HCT116 (cell line): ENCODE results near the gene DOCK4. TPM values are rescaled to one million over a fixed set of nuclear protein-coding genes. Genes with fewer than 3 reads are reported as not detected.

Experiments used
- ATAC-seq: fragments of 200-7000 bp; cut with Tn5 transposase; 2 replicates; pipeline ENCODE4 v1.9.1; 2020; ENCODE audit warnings: mild to moderate bottlenecking, moderate library complexity
- BruUV-seq: library from RNA; stranded (reverse); fragments of 400-500 nt; replicated peaks from 2 replicates; lab custom pipeline; 2021; lab: Mats Ljungman, UMichigan
- CTCF ChIA-PET: fragments of 300-600 bp; sonication (Branson Sonifier 250); formaldehyde crosslinking; loops from one replicate; lab custom pipeline; 2021; ENCODE audit warnings: antibody characterized with exemption; lab: Charles Lee
- POLR2A ChIA-PET: fragments of 300-600, 350-600 bp; sonication (Branson Sonifier 250); formaldehyde crosslinking; loops from one replicate; lab custom pipeline; 2021; ENCODE audit warnings: antibody characterized with exemption; lab: Charles Lee
- RAD21 ChIA-PET, 2 experiments: fragments of 300-600 bp; sonication (Branson Sonifier 250); formaldehyde crosslinking; loops; one replicate each; lab custom pipeline; 2023; ENCODE audit warnings: low total read pairs in 2 of 2; ENCODE audit not compliant: uncharacterized antibody in 2 of 2, unreplicated experiment in 2 of 2, low non-redundant PET in 1 of 2; lab: Charles Lee
- DNase-seq: peaks from one replicate; pipeline ENCODE4 v3.0.0-alpha.2; 2010; ENCODE audit warnings: low read depth, low spot score
- H2AFZ ChIP-seq: fragments of 200-600 bp; shearing (Covaris generic), sonication (generic); 2 replicates; pipeline ENCODE4 v1.6.1; 2017; ENCODE audit warnings: low read depth, mixed run types, mixed read lengths, antibody characterized with exemption, low read length; ENCODE audit not compliant: poor library complexity, severe bottlenecking
- H3K27ac ChIP-seq: 2 replicates; pipeline ENCODE4 v1.5.1; 2012; ENCODE audit warnings: low read depth, low read length
- H3K27me3 ChIP-seq: fragments of 200-600 bp; sonication (generic); 2 replicates; pipeline ENCODE4 v1.6.1; 2016; ENCODE audit warnings: mixed run types, low read length, mixed read lengths; ENCODE audit not compliant: insufficient read depth
- H3K36me3 ChIP-seq, 2 experiments: fragments of 200-500 bp in 1 of 2; fragments of 200-600 bp in 1 of 2; sonication (Bioruptor generic) in 1 of 2; sonication (generic) in 1 of 2; 2 replicates each; pipeline versions ENCODE4 v1.5.1 to v1.6.1; 2014 to 2016; ENCODE audit warnings: low read length in 2 of 2, inconsistent platforms in 1 of 2, mixed read lengths in 1 of 2, mixed run types in 1 of 2; ENCODE audit not compliant: insufficient read depth in 2 of 2, control insufficient read depth in 1 of 2
- H3K4me1 ChIP-seq, 2 experiments: fragments of 200-600 bp in 1 of 2; sonication (generic) in 1 of 2; 2 replicates each; pipeline versions ENCODE4 v1.5.1 to v1.6.1; 2012 to 2017; ENCODE audit warnings: low read length in 2 of 2, inconsistent platforms in 1 of 2, mild to moderate bottlenecking in 1 of 2, mixed read lengths in 1 of 2, mixed run types in 1 of 2, moderate library complexity in 1 of 2; ENCODE audit not compliant: insufficient read depth in 2 of 2, control insufficient read depth in 1 of 2
- H3K4me2 ChIP-seq: fragments of 200-600 bp; sonication (generic); 2 replicates; pipeline ENCODE4 v1.6.1; 2017; ENCODE audit warnings: mixed run types, low read length, mixed read lengths
- H3K4me3 ChIP-seq, 2 experiments: fragments of 200-600 bp in 1 of 2; sonication (generic) in 1 of 2; replicated peaks in 1 of 2; 2 replicates each; pipeline ENCODE4 v1.5.1; 2011 to 2016; ENCODE audit warnings: low read length in 2 of 2, control low read depth in 1 of 2, low read depth in 1 of 2, mild to moderate bottlenecking in 1 of 2, mixed read lengths in 1 of 2, mixed run types in 1 of 2
- H3K79me2 ChIP-seq: fragments of 200-600 bp; sonication (generic); 2 replicates; pipeline ENCODE4 v1.6.1; 2017; ENCODE audit warnings: mild to moderate bottlenecking, mixed run types, low read length, moderate library complexity, mixed read lengths; ENCODE audit not compliant: insufficient read depth
- H3K9ac ChIP-seq: fragments of 200-600 bp; sonication (generic); 2 replicates; pipeline ENCODE4 v1.6.1; 2016; ENCODE audit warnings: low read length, mixed read lengths
- H3K9me2 ChIP-seq: fragments of 200-600 bp; sonication (generic), shearing (Covaris generic); 2 replicates; pipeline ENCODE4 v1.6.1; 2017; ENCODE audit warnings: mixed run types, mild to moderate bottlenecking, moderate library complexity; ENCODE audit not compliant: insufficient read depth
- H3K9me3 ChIP-seq, 2 experiments: fragments of 200-500 bp in 1 of 2; fragments of 200-600 bp in 1 of 2; sonication (Bioruptor generic) in 1 of 2; sonication (generic) in 1 of 2; 2 replicates each; pipeline ENCODE4 v1.6.1; 2014 to 2017; ENCODE audit warnings: low read length in 2 of 2, mixed read lengths in 2 of 2, inconsistent platforms in 1 of 2, low read depth in 1 of 2, mild to moderate bottlenecking in 1 of 2, mixed run types in 1 of 2, moderate library complexity in 1 of 2; ENCODE audit not compliant: control insufficient read depth in 1 of 2, insufficient read depth in 1 of 2
- H4K20me1 ChIP-seq: fragments of 200-600 bp; sonication (generic), shearing (Covaris generic); 2 replicates; pipeline ENCODE4 v1.6.1; 2017; ENCODE audit warnings: mixed run types, mild to moderate bottlenecking, moderate library complexity; ENCODE audit not compliant: insufficient read depth
- CEBPB ChIP-seq: IDR thresholded peaks from 2 replicates; pipeline ENCODE4 v1.6.1; 2012; ENCODE audit warnings: low read depth
- EGR1 ChIP-seq: IDR thresholded peaks from 2 replicates; pipeline ENCODE4 v1.6.1; 2012; ENCODE audit warnings: low read depth
- ELF1 ChIP-seq: IDR thresholded peaks from 2 replicates; pipeline ENCODE4 v1.6.1; 2012; ENCODE audit warnings: low read depth, borderline replicate concordance
- EZH2 ChIP-seq: fragments of 200-600 bp; sonication (generic); IDR thresholded peaks from 2 replicates; pipeline ENCODE4 v1.6.1; 2017; ENCODE audit warnings: antibody characterized with exemption, mixed run types
- EZH2phosphoT487 ChIP-seq: fragments of 200-600 bp; IDR thresholded peaks from 2 replicates; pipeline ENCODE4 v1.6.1; 2018; ENCODE audit warnings: antibody characterized with exemption, borderline replicate concordance
- JUND ChIP-seq: IDR thresholded peaks from 2 replicates; pipeline ENCODE4 v1.6.1; 2012
- MAX ChIP-seq: IDR thresholded peaks from 2 replicates; pipeline ENCODE4 v1.6.1; 2012
- POLR2A ChIP-seq: IDR thresholded peaks from 2 replicates; pipeline ENCODE4 v1.7.0; 2011; ENCODE audit warnings: borderline replicate concordance; ENCODE audit not compliant: insufficient read depth, insufficient read length; ENCODE audit errors: extremely low read depth
- POLR2AphosphoS5 ChIP-seq: IDR thresholded peaks from 2 replicates; pipeline ENCODE4 v1.6.1; 2011; ENCODE audit warnings: mild to moderate bottlenecking, low read depth, low read length, moderate library complexity
- RAD21 ChIP-seq: IDR thresholded peaks from 2 replicates; pipeline ENCODE4 v1.6.1; 2012; ENCODE audit warnings: low read depth, mild to moderate bottlenecking
- REST ChIP-seq: IDR thresholded peaks from 2 replicates; pipeline ENCODE4 v1.6.1; 2012; ENCODE audit warnings: low read depth
- SIN3A ChIP-seq: IDR thresholded peaks from 2 replicates; pipeline ENCODE4 v1.6.1; 2012; ENCODE audit warnings: low read depth
- SP1 ChIP-seq: IDR thresholded peaks from 2 replicates; pipeline ENCODE4 v1.6.1; 2012; ENCODE audit warnings: low read depth
- SRF ChIP-seq: IDR thresholded peaks from 2 replicates; pipeline ENCODE4 v1.6.1; 2012; ENCODE audit warnings: low read depth
- TCF7L2 ChIP-seq: IDR thresholded peaks from 2 replicates; pipeline ENCODE4 v1.7.0; 2011; ENCODE audit warnings: borderline replicate concordance, inconsistent platforms; ENCODE audit not compliant: insufficient read depth, insufficient read length; ENCODE audit errors: extremely low read depth
- YY1 ChIP-seq: IDR thresholded peaks from 2 replicates; pipeline ENCODE4 v1.6.1; 2011; ENCODE audit warnings: low read length, low read depth, moderate library complexity, mild to moderate bottlenecking; ENCODE audit not compliant: insufficient replicate concordance; ENCODE audit errors: extremely low read depth
- ZFX ChIP-seq: fragments of 450-650 bp; IDR thresholded peaks from 2 replicates; pipeline ENCODE4 v1.6.1; 2017
- ZNF274 ChIP-seq: fragments of 200-500 bp; sonication (Bioruptor generic); IDR thresholded peaks from 2 replicates; pipeline ENCODE4 v1.6.1; 2014; ENCODE audit warnings: mild to moderate bottlenecking, low read depth, low read length, inconsistent platforms
- intact Hi-C: fragments of 100-400 bp; cut with micrococcal nuclease; formaldehyde crosslinking; loops from 2 replicates; pipeline ENCODE4 v1.10.0; 2022
- total RNA-seq: library from RNA; stranded (reverse); gene quantifications from one replicate; pipeline ENCODE4 v1.2.1, GENCODE V29; 2021; ENCODE audit not compliant: unreplicated experiment
- TF ChIP-seq, protein P1 (sequence below): IDR thresholded peaks from 2 replicates; pipeline ENCODE4 v1.6.1; 2011; ENCODE audit warnings: mild to moderate bottlenecking, low read length, moderate library complexity; ENCODE audit not compliant: insufficient replicate concordance; ENCODE audit errors: extremely low read depth
- TF ChIP-seq, protein P2 (sequence below), 3 experiments: fragments of 200-600 bp in 1 of 3; sonication (generic) in 1 of 3; IDR thresholded peaks in 2 of 3; conservative IDR thresholded peaks in 1 of 3; 2 replicates each; pipeline ENCODE4 v1.5.1; 2012 to 2017; ENCODE audit warnings: low read depth in 2 of 3, low read length in 2 of 3, antibody characterized with exemption in 1 of 3, borderline replicate concordance in 1 of 3, control low read depth in 1 of 3, mild to moderate bottlenecking in 1 of 3, mixed read lengths in 1 of 3, mixed run types in 1 of 3, moderate library complexity in 1 of 3; ENCODE audit not compliant: insufficient read depth in 1 of 3

The DOCK4 gene
- total RNA-seq, 1 experiment from 2014 or later, result 2.2 TPM

GRCh38 chr7:111787099-111787498, 419.1 kb downstream of the DOCK4 start:
- H2AFZ ChIP-seq, result no peak overlapping the region
- no peak overlapping the region for H3K4me2 ChIP-seq
- H3K36me3 ChIP-seq, result no peaks in the 10 kb centered on the region
- no peak for DNase-seq
- no peak for ATAC-seq
- no peaks in the 10 kb centered on the region for H4K20me1 ChIP-seq
- no peaks in the 10 kb centered on the region for H3K9me2 ChIP-seq
- ChIA-PET CTCF (no interaction called here), RAD21 (no interaction called here), POLR2A (no interaction called here)
- H3K79me2 ChIP-seq, result no peaks in the 10 kb centered on the region
- H3K4me3 ChIP-seq, result no peak overlapping the region
- no peaks in the 10 kb centered on the region for H3K27me3 ChIP-seq
- no peak overlapping the region for H3K27ac ChIP-seq
- H3K9me3 ChIP-seq, result no peaks in the 10 kb centered on the region
- TF ChIP-seq TCF7L2 (no peak), YY1 (no peak), REST (no peak), ZFX (no peak), EGR1 (no peak), RAD21 (no peak), POLR2AphosphoS5 (no peak), EZH2 (no peak), EZH2phosphoT487 (no peak), CEBPB (no peak), ZNF274 (no peak), ELF1 (no peak), JUND (no peak), SP1 (no peak), MAX (no peak), SIN3A (no peak), POLR2A (no peak), SRF (no peak)
- TF ChIP-seq, protein P1, sequence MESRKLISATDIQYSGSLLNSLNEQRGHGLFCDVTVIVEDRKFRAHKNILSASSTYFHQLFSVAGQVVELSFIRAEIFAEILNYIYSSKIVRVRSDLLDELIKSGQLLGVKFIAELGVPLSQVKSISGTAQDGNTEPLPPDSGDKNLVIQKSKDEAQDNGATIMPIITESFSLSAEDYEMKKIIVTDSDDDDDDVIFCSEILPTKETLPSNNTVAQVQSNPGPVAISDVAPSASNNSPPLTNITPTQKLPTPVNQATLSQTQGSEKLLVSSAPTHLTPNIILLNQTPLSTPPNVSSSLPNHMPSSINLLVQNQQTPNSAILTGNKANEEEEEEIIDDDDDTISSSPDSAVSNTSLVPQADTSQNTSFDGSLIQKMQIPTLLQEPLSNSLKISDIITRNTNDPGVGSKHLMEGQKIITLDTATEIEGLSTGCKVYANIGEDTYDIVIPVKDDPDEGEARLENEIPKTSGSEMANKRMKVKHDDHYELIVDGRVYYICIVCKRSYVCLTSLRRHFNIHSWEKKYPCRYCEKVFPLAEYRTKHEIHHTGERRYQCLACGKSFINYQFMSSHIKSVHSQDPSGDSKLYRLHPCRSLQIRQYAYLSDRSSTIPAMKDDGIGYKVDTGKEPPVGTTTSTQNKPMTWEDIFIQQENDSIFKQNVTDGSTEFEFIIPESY, result no peak
- TF ChIP-seq, protein P2, sequence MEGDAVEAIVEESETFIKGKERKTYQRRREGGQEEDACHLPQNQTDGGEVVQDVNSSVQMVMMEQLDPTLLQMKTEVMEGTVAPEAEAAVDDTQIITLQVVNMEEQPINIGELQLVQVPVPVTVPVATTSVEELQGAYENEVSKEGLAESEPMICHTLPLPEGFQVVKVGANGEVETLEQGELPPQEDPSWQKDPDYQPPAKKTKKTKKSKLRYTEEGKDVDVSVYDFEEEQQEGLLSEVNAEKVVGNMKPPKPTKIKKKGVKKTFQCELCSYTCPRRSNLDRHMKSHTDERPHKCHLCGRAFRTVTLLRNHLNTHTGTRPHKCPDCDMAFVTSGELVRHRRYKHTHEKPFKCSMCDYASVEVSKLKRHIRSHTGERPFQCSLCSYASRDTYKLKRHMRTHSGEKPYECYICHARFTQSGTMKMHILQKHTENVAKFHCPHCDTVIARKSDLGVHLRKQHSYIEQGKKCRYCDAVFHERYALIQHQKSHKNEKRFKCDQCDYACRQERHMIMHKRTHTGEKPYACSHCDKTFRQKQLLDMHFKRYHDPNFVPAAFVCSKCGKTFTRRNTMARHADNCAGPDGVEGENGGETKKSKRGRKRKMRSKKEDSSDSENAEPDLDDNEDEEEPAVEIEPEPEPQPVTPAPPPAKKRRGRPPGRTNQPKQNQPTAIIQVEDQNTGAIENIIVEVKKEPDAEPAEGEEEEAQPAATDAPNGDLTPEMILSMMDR (IDR thresholded peaks at IDR 0.05 in 2 of 3, conservative IDR thresholded peaks at IDR 0.05 in 1 of 3; ENCODE audit: borderline replicate concordance in 1 of 3, insufficient read depth in 1 of 3, low read depth in 2 of 3, low read length in 2 of 3), result no peak
- H3K4me1 ChIP-seq, result no peaks in the 10 kb centered on the region
- H3K9ac ChIP-seq, result no peak overlapping the region
- BruUV-seq, result no TSS peak
- intact Hi-C loops, result no loop called here
